GM19438 (cell line): ENCODE data around the gene N4BP2L2.

ENCODE experiments used
- ATAC-seq: cut with Tn5 transposase; IDR thresholded peaks from one replicate; pipeline ENCODE4 v1.9.1; 2021; ENCODE audit warnings: low read depth; ENCODE audit not compliant: unreplicated experiment

Gene N4BP2L2

DNA sequence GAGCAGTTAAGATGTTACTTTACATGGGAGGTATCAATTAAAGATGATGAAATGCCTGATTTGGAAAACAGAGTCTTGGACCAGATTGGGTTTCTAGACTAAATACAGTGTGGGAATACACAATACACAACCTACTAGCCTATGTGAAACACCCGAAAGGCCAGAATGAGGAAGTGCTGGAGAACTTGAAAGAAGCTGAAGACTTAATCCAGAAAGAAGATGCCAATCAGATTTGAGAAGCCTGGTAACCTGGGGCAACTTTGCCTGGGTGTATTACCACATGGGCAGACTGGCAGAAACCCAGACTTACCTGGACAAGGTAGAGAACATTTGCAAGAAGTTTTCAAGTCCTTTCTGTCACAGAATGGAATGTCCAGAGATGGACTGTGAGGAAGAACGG is 153.9 kb downstream of the N4BP2L2 start:
- no peak for ATAC-seq

DNA sequence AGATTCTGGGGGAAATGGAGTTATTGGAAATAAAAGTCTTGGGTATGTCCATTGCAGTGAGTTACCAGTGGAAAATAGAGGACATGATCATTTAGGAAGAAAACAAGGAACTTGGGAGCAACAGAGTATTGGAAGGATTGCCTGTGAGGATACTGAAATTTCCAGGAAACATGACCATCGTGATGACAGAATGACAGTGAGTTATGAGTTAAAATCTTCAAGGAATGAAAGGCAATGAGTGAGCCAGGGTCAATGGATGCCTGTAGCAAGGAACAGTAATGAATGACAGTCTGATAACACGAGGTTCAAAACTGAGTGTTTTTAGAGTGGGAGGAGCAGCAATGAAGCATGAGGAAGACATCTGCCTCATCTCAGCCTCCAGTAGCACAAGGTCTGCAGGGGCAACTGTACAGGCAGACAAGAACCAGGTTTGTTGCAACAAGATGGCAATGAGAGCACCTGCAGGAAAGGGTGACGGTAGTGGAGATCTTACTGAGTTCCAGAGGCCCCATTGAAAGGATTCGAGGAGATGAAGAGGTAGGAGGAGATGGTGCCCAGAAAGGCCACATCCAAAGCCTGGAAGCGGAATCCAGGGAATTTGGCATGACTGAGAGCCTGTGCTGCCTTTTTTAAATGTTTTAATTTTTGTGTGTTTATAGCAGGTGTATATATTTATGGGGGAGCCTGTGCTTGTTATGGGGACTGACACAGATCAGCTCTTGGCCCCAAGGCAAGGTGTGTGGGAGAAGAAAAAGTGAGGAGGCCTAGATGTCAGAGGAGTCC is 154.6 kb downstream of the N4BP2L2 start:
- no peak for ATAC-seq
